Activated CD4-positive, alpha-beta T cell treated with anti-CD3 and anti-CD28 coated beads, Interleukin-2, amount 50 U/mL, for 1 hour (primary cell): Measurements from ENCODE around the gene PITX1.

Experiments used
- DNase-seq: peaks from one replicate; pipeline ENCODE4 v3.0.0-alpha.2; 2020

The PITX1 gene

GRCh38 chr5:135061001-135061400, 27.0 kb upstream of the PITX1 start:
- DNase-seq, result no peak

- no peak for DNase-seq
Observed at GRCh38 chr5:135060021-135060420, 26.0 kb upstream of the PITX1 start.

GRCh38 chr5:135059000-135059923, 25.2 kb upstream of the PITX1 start:
- no peak for DNase-seq

GRCh38 chr5:135058331-135058732, 24.3 kb upstream of the PITX1 start:
- no peak for DNase-seq

- no peak for DNase-seq
Observed at GRCh38 chr5:135057233-135057632, 23.2 kb upstream of the PITX1 start.

GRCh38 chr5:135056316-135057030, 22.4 kb upstream of the PITX1 start:
- DNase-seq, result no peak

- no peak for DNase-seq
Observed at GRCh38 chr5:135055396-135055795, 21.4 kb upstream of the PITX1 start.

- DNase-seq, result no peak
Observed at GRCh38 chr5:135054546-135054945, 20.5 kb upstream of the PITX1 start.

GRCh38 chr5:135053989-135054388, 20.0 kb upstream of the PITX1 start:
- no peak for DNase-seq

- DNase-seq, result no peak
Observed at GRCh38 chr5:135053278-135053677, 19.2 kb upstream of the PITX1 start.

GRCh38 chr5:135052511-135053145, 18.6 kb upstream of the PITX1 start:
- DNase-seq, result no peak

- DNase-seq, result no peak
Observed at GRCh38 chr5:135051872-135052271, 17.8 kb upstream of the PITX1 start.

- DNase-seq, result no peak
Observed at GRCh38 chr5:135051399-135051798, 17.4 kb upstream of the PITX1 start.

- DNase-seq, result no peak
Observed at GRCh38 chr5:135050244-135050767, 16.3 kb upstream of the PITX1 start.

GRCh38 chr5:135048930-135049329, 14.9 kb upstream of the PITX1 start:
- DNase-seq, result no peak

- DNase-seq, result no peak
Observed at GRCh38 chr5:135048286-135048685, 14.3 kb upstream of the PITX1 start.

GRCh38 chr5:135047347-135047695, 13.3 kb upstream of the PITX1 start:
- DNase-seq, result no peak

- no peak for DNase-seq
Observed at GRCh38 chr5:135046661-135047346, 12.8 kb upstream of the PITX1 start.

GRCh38 chr5:135045488-135045887, 11.5 kb upstream of the PITX1 start:
- DNase-seq, result no peak

GRCh38 chr5:135042595-135042994, 8.6 kb upstream of the PITX1 start:
- DNase-seq, result no peak

GRCh38 chr5:135041726-135042125, 7.7 kb upstream of the PITX1 start:
- DNase-seq, result no peak

- no peak for DNase-seq
Observed at GRCh38 chr5:135041145-135041587, 7.1 kb upstream of the PITX1 start.
